ENCODE data around the gene NOX3.
"Not testable (repeated sequence)": the region's sequence is repeated elsewhere in the genome, so short reads cannot be mapped to it uniquely, and the experiment has no call there.

NOX3 gene, protein sequence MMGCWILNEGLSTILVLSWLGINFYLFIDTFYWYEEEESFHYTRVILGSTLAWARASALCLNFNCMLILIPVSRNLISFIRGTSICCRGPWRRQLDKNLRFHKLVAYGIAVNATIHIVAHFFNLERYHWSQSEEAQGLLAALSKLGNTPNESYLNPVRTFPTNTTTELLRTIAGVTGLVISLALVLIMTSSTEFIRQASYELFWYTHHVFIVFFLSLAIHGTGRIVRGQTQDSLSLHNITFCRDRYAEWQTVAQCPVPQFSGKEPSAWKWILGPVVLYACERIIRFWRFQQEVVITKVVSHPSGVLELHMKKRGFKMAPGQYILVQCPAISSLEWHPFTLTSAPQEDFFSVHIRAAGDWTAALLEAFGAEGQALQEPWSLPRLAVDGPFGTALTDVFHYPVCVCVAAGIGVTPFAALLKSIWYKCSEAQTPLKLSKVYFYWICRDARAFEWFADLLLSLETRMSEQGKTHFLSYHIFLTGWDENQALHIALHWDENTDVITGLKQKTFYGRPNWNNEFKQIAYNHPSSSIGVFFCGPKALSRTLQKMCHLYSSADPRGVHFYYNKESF

DNA sequence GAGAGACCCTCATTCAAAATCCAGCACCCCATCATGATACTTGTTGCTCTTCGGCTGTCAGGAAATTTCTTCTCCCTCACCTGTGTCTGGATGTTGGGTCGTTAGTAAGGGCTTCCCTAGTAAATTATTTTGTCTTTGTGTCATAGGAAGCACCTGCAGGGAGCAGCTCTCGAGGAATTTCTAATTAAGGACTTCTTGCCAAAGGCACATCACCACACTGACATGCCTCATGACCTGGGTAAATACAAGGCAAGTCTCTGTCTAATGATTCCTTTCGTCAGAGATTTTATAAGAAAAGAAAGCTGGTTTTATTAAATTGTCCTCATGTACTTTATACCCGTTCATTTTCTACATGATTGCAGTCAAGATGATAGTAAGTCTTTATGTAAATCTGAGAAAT, at the start of gene NOX3:
TSS of gene NOX3 (minus strand) at position 74 of the 400 bp plus-strand sequence. CDS start at position 35, 39 bp downstream.
- DNase-seq: no peak

DNA sequence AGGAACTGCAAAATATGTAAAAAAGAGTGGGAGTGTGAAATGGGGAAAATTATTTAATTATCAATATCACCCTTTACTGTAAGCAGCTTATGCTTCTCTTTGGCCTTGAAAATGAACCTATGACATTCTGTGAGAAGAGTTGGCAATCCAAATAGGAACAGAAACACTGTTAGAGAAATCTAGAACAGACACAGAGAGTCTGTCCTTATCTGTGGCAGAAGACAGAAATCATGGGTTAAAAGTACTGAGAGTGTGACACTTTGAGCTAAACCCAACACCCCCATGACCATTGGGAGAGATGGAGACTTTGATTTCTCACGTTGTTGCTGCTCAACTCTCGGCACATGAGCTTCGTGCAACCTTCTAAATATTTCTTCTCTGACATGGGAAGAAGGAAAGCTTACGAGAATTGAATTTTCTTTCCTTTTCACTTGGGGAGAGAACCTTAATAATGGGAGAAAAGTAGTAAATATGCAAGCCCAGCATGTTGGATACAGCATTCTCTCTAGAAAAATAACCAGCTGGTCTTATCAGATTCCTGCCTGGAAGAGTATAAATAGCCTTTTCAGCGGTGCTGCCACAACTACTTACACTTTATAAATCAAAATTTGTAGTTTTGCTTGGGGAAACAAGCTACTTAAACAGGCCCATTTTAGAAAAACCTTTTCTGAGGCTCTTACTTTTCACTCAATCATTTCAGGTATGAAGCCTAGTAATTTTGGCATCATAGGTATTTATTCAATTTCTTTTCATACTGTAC, 49.4 kb upstream of the NOX3 start:
- DNase-seq: no peak

- no peak for DNase-seq
Measured at GRCh38 chr6:155502393-155502792, 46.8 kb upstream of the NOX3 start.

DNA sequence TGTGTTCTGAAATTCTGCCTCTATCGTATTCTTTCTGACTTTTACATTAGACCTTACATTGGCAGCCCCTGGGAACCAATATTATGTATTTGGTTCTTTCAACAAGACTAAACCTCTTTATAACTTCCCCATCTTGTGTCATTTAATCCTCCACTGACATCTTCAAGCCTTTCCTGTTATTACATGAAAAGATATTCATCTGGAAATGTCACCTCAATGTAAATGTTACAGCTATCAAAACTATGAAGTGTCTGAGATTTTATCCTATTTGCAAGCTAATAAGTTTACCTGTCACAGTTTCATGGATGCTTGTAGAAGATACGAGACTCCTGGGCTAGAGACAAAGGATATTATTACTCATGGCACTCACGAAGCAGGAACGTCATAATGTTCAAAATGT, 43.9 kb upstream of the NOX3 start:
- no peak for DNase-seq

GRCh38 chr6:155498370-155498769, 42.7 kb upstream of the NOX3 start:
- no peak for DNase-seq

DNA sequence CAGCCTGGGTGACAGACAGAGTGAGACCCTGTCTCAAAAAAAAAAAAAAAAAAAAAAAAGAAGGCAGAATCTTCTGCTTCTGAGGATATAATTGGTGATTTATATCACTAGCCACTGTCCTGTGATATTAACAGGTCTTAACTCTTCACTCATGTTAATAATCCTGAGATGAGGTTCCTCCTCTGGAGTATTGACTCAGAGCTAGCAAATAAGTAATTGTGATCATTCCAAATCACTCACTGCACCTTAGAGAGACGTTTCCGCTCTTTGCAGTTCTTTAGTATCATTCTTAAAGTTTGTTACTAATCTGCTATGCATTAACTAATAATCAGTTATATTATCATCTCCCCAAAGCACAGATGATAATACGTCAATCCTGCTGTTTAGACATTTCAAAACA, 41.6 kb upstream of the NOX3 start:
- DNase-seq: no peak

DNA sequence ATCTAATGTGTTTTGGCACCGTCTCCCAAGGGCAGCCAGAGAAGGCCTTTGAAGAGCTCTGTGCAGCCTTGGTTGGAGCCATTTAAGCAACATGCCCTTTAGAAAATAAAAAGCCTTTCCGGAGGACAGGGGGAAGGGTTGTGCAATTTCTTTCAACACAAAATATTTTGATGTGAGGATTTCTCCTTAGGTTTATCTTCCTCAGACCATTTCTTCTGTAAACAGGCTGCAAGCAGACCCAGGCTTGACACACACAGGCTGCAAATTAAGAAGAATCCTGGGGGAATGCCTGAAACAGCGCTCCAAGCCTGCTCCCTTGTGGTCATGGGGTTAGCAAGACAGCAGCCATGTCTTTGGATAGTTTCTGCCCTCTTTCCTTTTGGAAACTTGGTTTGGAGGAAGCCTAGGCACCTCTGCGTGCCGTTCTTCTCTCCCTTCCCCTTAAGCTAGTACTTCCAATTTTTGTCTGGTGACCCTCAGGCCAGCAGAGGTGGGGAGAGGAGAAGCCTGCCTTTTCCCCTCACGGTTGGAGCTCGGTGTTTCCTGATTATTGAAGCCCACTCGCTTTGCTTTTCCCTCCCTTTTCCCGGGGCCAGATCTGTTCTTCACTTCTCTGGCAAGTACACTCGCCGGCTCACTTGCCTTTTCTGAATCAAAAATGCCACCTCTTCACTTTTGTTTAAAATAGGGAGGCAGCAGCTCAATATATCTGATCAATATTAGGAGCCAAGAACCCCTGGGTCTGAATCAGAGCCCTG, 39.6 kb upstream of the NOX3 start:
- DNase-seq: no peak

- no peak for DNase-seq
Measured at GRCh38 chr6:155493694-155494143, 38.1 kb upstream of the NOX3 start.

DNA sequence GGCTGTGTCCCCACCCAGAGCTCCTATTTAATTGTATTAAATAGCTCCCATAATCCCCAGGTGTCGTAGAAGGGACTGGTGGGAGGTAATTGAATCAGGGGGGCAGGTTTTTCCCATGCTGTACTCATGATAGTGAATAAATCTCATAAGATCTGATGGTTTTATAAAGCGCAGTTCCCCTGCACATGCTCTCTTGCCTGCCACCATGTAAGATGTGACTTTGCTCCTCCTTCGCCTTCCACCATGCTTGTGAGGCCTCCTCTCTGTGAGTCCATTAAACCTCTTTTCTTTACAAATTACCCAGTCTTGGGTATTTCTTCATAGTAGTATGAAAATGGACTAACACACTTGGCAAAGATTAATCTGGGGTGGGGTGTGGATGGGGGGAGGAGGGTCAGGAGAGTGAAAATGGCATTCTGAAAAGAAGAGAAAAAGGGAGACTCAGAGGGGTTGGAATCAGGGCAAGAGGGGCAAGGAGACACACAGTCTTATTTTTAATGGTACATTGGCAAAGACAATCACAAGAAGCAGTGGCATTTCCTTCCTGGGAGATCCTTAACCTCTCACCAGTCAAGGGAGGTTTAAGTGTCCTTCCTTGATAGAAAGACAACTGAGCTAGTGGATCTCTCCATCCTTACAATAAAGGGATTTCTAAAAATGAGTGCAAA, 37.5 kb upstream of the NOX3 start:
- no peak for DNase-seq

DNA sequence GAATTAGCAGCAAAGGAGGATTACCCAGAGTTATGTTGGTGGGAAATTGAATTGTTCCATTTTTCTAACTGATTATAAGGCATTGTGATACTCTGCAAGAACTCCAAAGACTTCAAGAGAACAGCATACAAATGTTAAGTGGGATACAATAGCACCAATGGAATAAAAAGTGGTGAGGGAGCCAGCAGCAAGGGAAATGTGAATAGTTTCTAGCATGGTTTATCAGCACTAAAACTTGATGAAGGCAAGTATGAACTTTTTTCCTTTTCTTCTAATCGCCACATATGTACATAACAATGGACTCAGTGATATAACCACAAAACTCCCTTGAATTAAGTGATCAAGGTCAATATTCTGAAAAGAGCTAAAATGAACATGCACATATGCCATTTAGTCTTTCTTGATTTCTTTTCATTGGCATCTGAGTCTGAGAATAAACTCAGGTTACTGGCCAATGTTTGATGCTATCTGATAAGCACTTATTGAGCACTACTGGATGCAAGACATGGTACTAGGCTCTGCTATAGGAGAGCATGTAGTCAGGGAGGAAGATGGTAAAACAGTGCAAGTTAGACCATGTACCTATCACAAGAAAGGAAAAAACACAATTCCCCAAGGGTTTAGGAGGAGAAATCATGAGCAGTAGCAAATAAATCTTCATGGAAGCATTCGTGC, 36.6 kb upstream of the NOX3 start:
- DNase-seq: no peak

- no peak for DNase-seq
Measured at GRCh38 chr6:155491421-155491820, 35.8 kb upstream of the NOX3 start.

- DNase-seq: not testable (repeated sequence)
Measured at GRCh38 chr6:155488197-155488596, 32.6 kb upstream of the NOX3 start.

- no peak for DNase-seq
Measured at GRCh38 chr6:155487371-155488130, 31.9 kb upstream of the NOX3 start.

- DNase-seq: no peak
Measured at GRCh38 chr6:155486721-155487294, 31.2 kb upstream of the NOX3 start.

DNA sequence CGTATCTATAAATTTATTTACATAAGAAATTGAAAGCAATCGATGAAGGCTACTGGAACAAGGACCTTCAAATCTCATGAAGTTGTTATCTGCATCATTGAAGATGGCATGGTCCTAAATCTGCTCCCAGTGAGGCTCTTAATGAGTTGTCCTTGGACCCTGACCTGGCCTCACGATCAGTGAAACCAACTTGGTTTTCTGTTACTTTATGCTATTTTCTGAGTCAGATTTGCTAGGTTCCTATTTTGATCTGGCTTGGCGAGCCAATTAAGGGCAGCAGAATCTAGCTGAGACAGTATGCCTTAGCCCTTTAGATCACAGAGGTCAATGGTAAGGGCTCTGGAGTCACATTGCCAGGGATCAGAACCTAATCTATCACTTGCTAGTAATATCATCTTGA, 30.1 kb upstream of the NOX3 start:
- no peak for DNase-seq

- DNase-seq: no peak
Measured at GRCh38 chr6:155483858-155484257, 28.2 kb upstream of the NOX3 start.

DNA sequence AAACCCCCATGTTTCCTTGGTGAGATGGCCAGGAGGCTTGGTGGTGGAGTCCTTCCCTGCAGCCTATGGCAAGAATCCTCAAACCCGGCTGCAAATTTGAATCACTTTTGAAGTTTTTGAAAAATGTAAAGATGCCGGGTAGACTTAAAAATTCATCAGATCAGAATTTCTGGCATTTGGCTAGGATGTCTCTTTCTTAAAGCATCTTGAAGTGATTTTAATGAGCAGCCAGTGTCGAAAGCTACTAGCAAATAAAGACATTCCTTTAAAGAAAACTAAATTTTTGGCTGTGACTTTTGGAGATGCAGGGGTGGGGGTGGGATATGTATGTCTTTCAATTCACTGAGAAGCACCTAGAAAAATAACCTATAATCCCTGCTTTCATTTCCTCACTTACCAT, 25.6 kb upstream of the NOX3 start:
- no peak for DNase-seq

GRCh38 chr6:155473741-155474140, 18.1 kb upstream of the NOX3 start:
- DNase-seq: no peak

- no peak for DNase-seq
Measured at GRCh38 chr6:155472886-155473285, 17.2 kb upstream of the NOX3 start.

GRCh38 chr6:155470979-155471616, 15.5 kb upstream of the NOX3 start:
- not testable (repeated sequence) for DNase-seq
